ENCODE results near the gene DENND1A. TPM values are rescaled to one million over a fixed set of nuclear protein-coding genes. Genes with fewer than 3 reads are reported as not detected.

DENND1A gene
- total RNA-seq, 1 donor from 2014 or later, result 48.1 TPM

DNA sequence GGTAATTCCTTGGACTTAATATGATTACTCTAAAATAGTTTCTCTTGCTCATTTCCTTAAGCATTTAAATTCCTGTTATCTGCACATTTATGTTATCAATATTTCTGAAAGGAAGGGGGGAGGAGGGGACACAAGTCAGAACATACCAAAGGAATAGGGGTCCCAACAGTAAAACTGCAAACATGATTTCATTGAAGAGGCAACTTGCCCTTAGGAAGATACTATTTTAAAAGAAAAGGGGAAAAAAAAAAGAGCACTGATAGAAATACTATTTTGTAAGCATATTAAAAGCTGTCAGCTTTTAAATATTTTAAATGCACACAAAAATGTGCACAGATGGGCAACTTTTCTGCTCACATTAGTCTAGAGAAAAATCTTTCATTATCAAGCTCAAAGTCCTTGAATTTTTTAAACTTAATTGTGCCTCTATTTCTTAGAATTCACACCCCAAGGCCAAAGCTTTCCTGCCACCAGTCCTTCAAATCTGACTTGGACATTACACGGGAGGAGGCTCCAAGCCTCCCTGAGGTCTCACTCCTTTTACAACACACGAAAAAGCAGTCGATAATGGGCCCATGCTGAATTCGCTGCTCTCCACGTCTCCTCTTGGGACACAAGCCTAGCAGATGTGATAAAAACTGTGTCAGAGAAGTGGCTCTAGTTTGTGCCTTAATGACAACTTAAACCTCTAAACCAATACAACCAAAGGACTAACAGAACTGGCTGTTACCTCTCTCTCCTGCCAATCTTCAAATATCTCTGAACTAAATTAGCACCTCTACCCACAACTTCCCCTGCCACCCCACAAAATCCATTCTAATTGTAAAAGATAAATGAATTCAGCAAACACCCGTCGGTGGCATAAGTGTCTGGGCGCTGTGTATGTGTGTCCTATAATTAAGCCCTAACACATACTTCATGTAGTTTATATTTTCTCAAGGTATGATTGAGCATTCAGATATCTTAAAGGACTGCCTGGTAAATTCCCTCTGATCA, 154.3 kb downstream of the DENND1A start:
- Histone ChIP-seq H3K9me3 (ENCODE audit: low read depth) (no peaks in the 10 kb centered on the region), H3K27me3 (no peaks in the 10 kb centered on the region), H4K20me1 (ENCODE audit: low read depth) (peaks cover 35% of the 10 kb centered on the region), H3K27ac (no peak overlapping the region), H3F3A (ENCODE audit: low read depth) (peaks cover 18% of the 10 kb centered on the region), H2AFZ (replicated peaks) (no peak overlapping the region), H3K36me3 (no peaks in the 10 kb centered on the region), H3K4me1 (peaks cover 20% of the 10 kb centered on the region), H3K4me3 (no peak overlapping the region), H3K9ac (no peak overlapping the region), H3K79me2 (ENCODE audit: low read depth) (peaks cover 9% of the 10 kb centered on the region), H3K4me2 (no peak overlapping the region)
- no peak for DNase-seq (ENCODE audit: low spot score)
- peaks cover 55% of the 10 kb centered on the region for H3K4me1 Mint-ChIP-seq
- no peaks in the 10 kb centered on the region for H3K36me3 Mint-ChIP-seq
- no peak overlapping the region for H3K27ac Mint-ChIP-seq
- H3K9me3 Mint-ChIP-seq, result no peaks in the 10 kb centered on the region
- TF ChIP-seq, protein P1, sequence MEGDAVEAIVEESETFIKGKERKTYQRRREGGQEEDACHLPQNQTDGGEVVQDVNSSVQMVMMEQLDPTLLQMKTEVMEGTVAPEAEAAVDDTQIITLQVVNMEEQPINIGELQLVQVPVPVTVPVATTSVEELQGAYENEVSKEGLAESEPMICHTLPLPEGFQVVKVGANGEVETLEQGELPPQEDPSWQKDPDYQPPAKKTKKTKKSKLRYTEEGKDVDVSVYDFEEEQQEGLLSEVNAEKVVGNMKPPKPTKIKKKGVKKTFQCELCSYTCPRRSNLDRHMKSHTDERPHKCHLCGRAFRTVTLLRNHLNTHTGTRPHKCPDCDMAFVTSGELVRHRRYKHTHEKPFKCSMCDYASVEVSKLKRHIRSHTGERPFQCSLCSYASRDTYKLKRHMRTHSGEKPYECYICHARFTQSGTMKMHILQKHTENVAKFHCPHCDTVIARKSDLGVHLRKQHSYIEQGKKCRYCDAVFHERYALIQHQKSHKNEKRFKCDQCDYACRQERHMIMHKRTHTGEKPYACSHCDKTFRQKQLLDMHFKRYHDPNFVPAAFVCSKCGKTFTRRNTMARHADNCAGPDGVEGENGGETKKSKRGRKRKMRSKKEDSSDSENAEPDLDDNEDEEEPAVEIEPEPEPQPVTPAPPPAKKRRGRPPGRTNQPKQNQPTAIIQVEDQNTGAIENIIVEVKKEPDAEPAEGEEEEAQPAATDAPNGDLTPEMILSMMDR (IDR thresholded peaks at IDR 0.05), result no peak
- TF ChIP-seq EZH2phosphoT487 (IDR thresholded peaks at IDR 0.05) (no peak), EZH2 (IDR thresholded peaks at IDR 0.05) (no peak)
- no peaks in the 10 kb centered on the region for H3K27me3 Mint-ChIP-seq (ENCODE audit: insufficient read depth, low read depth)
- H3K4me3 Mint-ChIP-seq, result no peak overlapping the region

DNA sequence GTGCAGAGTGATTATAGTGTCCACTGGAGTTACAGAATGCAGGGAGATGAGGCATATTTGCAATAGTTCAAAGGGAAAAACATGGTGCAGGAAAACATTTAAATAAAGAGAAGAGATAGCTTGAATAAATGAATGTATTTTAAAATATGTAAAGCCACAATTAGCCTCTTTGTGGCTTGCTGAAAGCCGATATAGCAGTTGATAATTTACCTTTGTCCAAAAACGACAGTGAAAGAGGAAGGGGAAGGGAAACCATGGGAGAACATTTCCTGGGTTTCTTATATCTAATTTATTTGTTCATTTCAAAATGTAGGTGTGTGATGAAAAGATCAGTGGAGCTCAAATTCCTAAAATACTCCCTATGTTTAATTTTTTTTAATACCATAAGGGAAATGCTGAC, 156.1 kb downstream of the DENND1A start:
- peaks cover 9% of the 10 kb centered on the region for H3K79me2 ChIP-seq (ENCODE audit: low read depth)
- H3K9me3 ChIP-seq (ENCODE audit: low read depth), result no peaks in the 10 kb centered on the region
- H3F3A ChIP-seq (ENCODE audit: low read depth), result peaks cover 18% of the 10 kb centered on the region
- no peak overlapping the region for H3K27ac ChIP-seq
- H3K4me3 ChIP-seq, result no peak overlapping the region
- H3K36me3 ChIP-seq, result no peaks in the 10 kb centered on the region
- peaks cover 26% of the 10 kb centered on the region for H3K4me1 ChIP-seq
- TF ChIP-seq, protein P1 (IDR thresholded peaks at IDR 0.05), result no peak
- TF ChIP-seq EZH2 (IDR thresholded peaks at IDR 0.05) (no peak), EZH2phosphoT487 (IDR thresholded peaks at IDR 0.05) (no peak)
- Mint-ChIP-seq H3K9me3 (no peaks in the 10 kb centered on the region), H3K4me3 (no peak overlapping the region), H3K27ac (no peak overlapping the region), H3K4me1 (peaks cover 65% of the 10 kb centered on the region), H3K27me3 (ENCODE audit: insufficient read depth, low read depth) (no peaks in the 10 kb centered on the region), H3K36me3 (no peaks in the 10 kb centered on the region)
- no peak for DNase-seq (ENCODE audit: low spot score)
- H2AFZ ChIP-seq (replicated peaks), result no peak overlapping the region
- no peaks in the 10 kb centered on the region for H3K27me3 ChIP-seq
- no peak overlapping the region for H3K9ac ChIP-seq
- H3K4me2 ChIP-seq, result no peak overlapping the region
- peaks cover 35% of the 10 kb centered on the region for H4K20me1 ChIP-seq (ENCODE audit: low read depth)

DNA sequence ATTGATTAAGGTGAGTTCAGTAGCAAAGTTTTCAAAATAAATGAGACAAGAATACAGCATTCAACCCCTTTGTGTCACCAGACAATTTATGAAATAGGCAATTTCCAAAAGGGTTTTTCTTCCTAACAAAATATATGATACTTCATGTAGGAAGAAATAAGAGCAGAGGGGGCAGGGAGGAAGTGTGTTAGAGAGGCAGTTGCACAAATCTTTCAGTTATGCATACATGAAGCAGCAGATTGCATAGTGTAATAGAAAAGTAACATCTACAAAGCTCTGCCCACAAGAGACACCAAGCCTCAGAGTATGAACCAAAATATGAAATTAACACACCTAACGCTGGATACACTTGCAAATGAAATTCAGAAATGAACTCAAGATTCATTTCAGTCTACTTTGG, 157.0 kb downstream of the DENND1A start:
- Mint-ChIP-seq H3K9me3 (no peaks in the 10 kb centered on the region), H3K4me3 (no peak overlapping the region), H3K4me1 (peaks cover 64% of the 10 kb centered on the region), H3K27me3 (ENCODE audit: insufficient read depth, low read depth) (no peaks in the 10 kb centered on the region), H3K27ac (no peak overlapping the region), H3K36me3 (no peaks in the 10 kb centered on the region)
- peaks cover 18% of the 10 kb centered on the region for H3F3A ChIP-seq (ENCODE audit: low read depth)
- H3K27ac ChIP-seq, result no peak overlapping the region
- DNase-seq (ENCODE audit: low spot score), result no peak
- peaks cover 9% of the 10 kb centered on the region for H3K79me2 ChIP-seq (ENCODE audit: low read depth)
- no peak overlapping the region for H3K4me3 ChIP-seq
- no peak overlapping the region for H3K4me2 ChIP-seq
- no peaks in the 10 kb centered on the region for H3K27me3 ChIP-seq
- H3K9ac ChIP-seq, result no peak overlapping the region
- no peaks in the 10 kb centered on the region for H3K36me3 ChIP-seq
- TF ChIP-seq EZH2 (IDR thresholded peaks at IDR 0.05) (no peak), EZH2phosphoT487 (IDR thresholded peaks at IDR 0.05) (no peak)
- TF ChIP-seq, protein P1 (IDR thresholded peaks at IDR 0.05), result no peak
- H2AFZ ChIP-seq (replicated peaks), result no peak overlapping the region
- H3K4me1 ChIP-seq, result peaks cover 26% of the 10 kb centered on the region
- H3K9me3 ChIP-seq (ENCODE audit: low read depth), result no peaks in the 10 kb centered on the region
- H4K20me1 ChIP-seq (ENCODE audit: low read depth), result peaks cover 32% of the 10 kb centered on the region
